ENCODE data around the gene GNAL.

The GNAL gene

GRCh38 chr18:11719050-11719449 is 30.0 kb downstream of the GNAL start:
- Histone ChIP-seq H3K27ac (ENCODE audit: insufficient read depth, low read length, poor library complexity, severe bottlenecking) (no peak overlapping the region), H3K36me3 (ENCODE audit: control insufficient read depth, insufficient read depth, low read length) (no peaks in the 10 kb centered on the region), H3K4me1 (ENCODE audit: control insufficient read depth, insufficient read depth, low read length, poor library complexity, severe bottlenecking) (no peaks in the 10 kb centered on the region), H3K4me3 (ENCODE audit: insufficient read depth, low read depth, low read length, poor library complexity, severe bottlenecking) (no peak overlapping the region), H3K9me3 (ENCODE audit: control insufficient read depth, low read length) (no peaks in the 10 kb centered on the region), H3K27me3 (replicated peaks; ENCODE audit: control insufficient read depth, insufficient read depth, low read length, poor library complexity, severe bottlenecking) (no peaks in the 10 kb centered on the region)
- no peak for DNase-seq

- H3K36me3 ChIP-seq (ENCODE audit: control insufficient read depth, insufficient read depth, low read length) = no peaks in the 10 kb centered on the region
- H3K27me3 ChIP-seq (replicated peaks; ENCODE audit: control insufficient read depth, insufficient read depth, low read length, poor library complexity, severe bottlenecking) = no peaks in the 10 kb centered on the region
- DNase-seq = no peak
- no peaks in the 10 kb centered on the region for H3K9me3 ChIP-seq (ENCODE audit: control insufficient read depth, low read length)
- H3K27ac ChIP-seq (ENCODE audit: insufficient read depth, low read length, poor library complexity, severe bottlenecking) = no peak overlapping the region
- no peaks in the 10 kb centered on the region for H3K4me1 ChIP-seq (ENCODE audit: control insufficient read depth, insufficient read depth, low read length, poor library complexity, severe bottlenecking)
- H3K4me3 ChIP-seq (ENCODE audit: insufficient read depth, low read depth, low read length, poor library complexity, severe bottlenecking) = no peak overlapping the region
These were observed 30.6 kb downstream of the GNAL start for GRCh38 chr18:11719621-11720020.

GRCh38 chr18:11721720-11722119 is 32.7 kb downstream of the GNAL start:
- H3K4me1 ChIP-seq (ENCODE audit: control insufficient read depth, insufficient read depth, low read length, poor library complexity, severe bottlenecking) = no peaks in the 10 kb centered on the region
- no peaks in the 10 kb centered on the region for H3K27me3 ChIP-seq (replicated peaks; ENCODE audit: control insufficient read depth, insufficient read depth, low read length, poor library complexity, severe bottlenecking)
- no peaks in the 10 kb centered on the region for H3K9me3 ChIP-seq (ENCODE audit: control insufficient read depth, low read length)
- no peak overlapping the region for H3K4me3 ChIP-seq (ENCODE audit: insufficient read depth, low read depth, low read length, poor library complexity, severe bottlenecking)
- DNase-seq = no peak
- H3K27ac ChIP-seq (ENCODE audit: insufficient read depth, low read length, poor library complexity, severe bottlenecking) = no peak overlapping the region
- no peaks in the 10 kb centered on the region for H3K36me3 ChIP-seq (ENCODE audit: control insufficient read depth, insufficient read depth, low read length)

- Histone ChIP-seq H3K27ac (ENCODE audit: insufficient read depth, low read length, poor library complexity, severe bottlenecking) (no peak overlapping the region), H3K36me3 (ENCODE audit: control insufficient read depth, insufficient read depth, low read length) (no peaks in the 10 kb centered on the region), H3K9me3 (ENCODE audit: control insufficient read depth, low read length) (no peaks in the 10 kb centered on the region), H3K4me3 (ENCODE audit: insufficient read depth, low read depth, low read length, poor library complexity, severe bottlenecking) (no peak overlapping the region), H3K27me3 (replicated peaks; ENCODE audit: control insufficient read depth, insufficient read depth, low read length, poor library complexity, severe bottlenecking) (no peaks in the 10 kb centered on the region), H3K4me1 (ENCODE audit: control insufficient read depth, insufficient read depth, low read length, poor library complexity, severe bottlenecking) (no peaks in the 10 kb centered on the region)
- no peak for DNase-seq
These were observed 35.7 kb downstream of the GNAL start for GRCh38 chr18:11724781-11725180.

GRCh38 chr18:11726556-11726955 is 37.5 kb downstream of the GNAL start:
- H3K4me3 ChIP-seq (ENCODE audit: insufficient read depth, low read depth, low read length, poor library complexity, severe bottlenecking) = no peak overlapping the region
- no peak for DNase-seq
- H3K9me3 ChIP-seq (ENCODE audit: control insufficient read depth, low read length) = no peaks in the 10 kb centered on the region
- no peaks in the 10 kb centered on the region for H3K27me3 ChIP-seq (replicated peaks; ENCODE audit: control insufficient read depth, insufficient read depth, low read length, poor library complexity, severe bottlenecking)
- no peak overlapping the region for H3K27ac ChIP-seq (ENCODE audit: insufficient read depth, low read length, poor library complexity, severe bottlenecking)
- no peaks in the 10 kb centered on the region for H3K4me1 ChIP-seq (ENCODE audit: control insufficient read depth, insufficient read depth, low read length, poor library complexity, severe bottlenecking)
- H3K36me3 ChIP-seq (ENCODE audit: control insufficient read depth, insufficient read depth, low read length) = no peaks in the 10 kb centered on the region

- H3K9me3 ChIP-seq (ENCODE audit: control insufficient read depth, low read length) = no peaks in the 10 kb centered on the region
- H3K27me3 ChIP-seq (replicated peaks; ENCODE audit: control insufficient read depth, insufficient read depth, low read length, poor library complexity, severe bottlenecking) = no peaks in the 10 kb centered on the region
- no peak for DNase-seq
- H3K4me3 ChIP-seq (ENCODE audit: insufficient read depth, low read depth, low read length, poor library complexity, severe bottlenecking) = no peak overlapping the region
- no peak overlapping the region for H3K27ac ChIP-seq (ENCODE audit: insufficient read depth, low read length, poor library complexity, severe bottlenecking)
- H3K4me1 ChIP-seq (ENCODE audit: control insufficient read depth, insufficient read depth, low read length, poor library complexity, severe bottlenecking) = no peaks in the 10 kb centered on the region
- no peaks in the 10 kb centered on the region for H3K36me3 ChIP-seq (ENCODE audit: control insufficient read depth, insufficient read depth, low read length)
These were observed 39.2 kb downstream of the GNAL start for GRCh38 chr18:11728249-11728648.

GRCh38 chr18:11729556-11729955 is 40.5 kb downstream of the GNAL start:
- no peak for DNase-seq
- H3K4me3 ChIP-seq (ENCODE audit: insufficient read depth, low read depth, low read length, poor library complexity, severe bottlenecking) = no peak overlapping the region
- no peaks in the 10 kb centered on the region for H3K9me3 ChIP-seq (ENCODE audit: control insufficient read depth, low read length)
- no peaks in the 10 kb centered on the region for H3K27me3 ChIP-seq (replicated peaks; ENCODE audit: control insufficient read depth, insufficient read depth, low read length, poor library complexity, severe bottlenecking)
- H3K36me3 ChIP-seq (ENCODE audit: control insufficient read depth, insufficient read depth, low read length) = no peaks in the 10 kb centered on the region
- H3K27ac ChIP-seq (ENCODE audit: insufficient read depth, low read length, poor library complexity, severe bottlenecking) = no peak overlapping the region
- H3K4me1 ChIP-seq (ENCODE audit: control insufficient read depth, insufficient read depth, low read length, poor library complexity, severe bottlenecking) = no peaks in the 10 kb centered on the region

GRCh38 chr18:11733031-11733430 is 44.0 kb downstream of the GNAL start:
- Histone ChIP-seq H3K27me3 (replicated peaks; ENCODE audit: control insufficient read depth, insufficient read depth, low read length, poor library complexity, severe bottlenecking) (no peaks in the 10 kb centered on the region), H3K9me3 (ENCODE audit: control insufficient read depth, low read length) (no peaks in the 10 kb centered on the region), H3K36me3 (ENCODE audit: control insufficient read depth, insufficient read depth, low read length) (no peaks in the 10 kb centered on the region), H3K27ac (ENCODE audit: insufficient read depth, low read length, poor library complexity, severe bottlenecking) (no peak overlapping the region), H3K4me3 (ENCODE audit: insufficient read depth, low read depth, low read length, poor library complexity, severe bottlenecking) (no peak overlapping the region), H3K4me1 (ENCODE audit: control insufficient read depth, insufficient read depth, low read length, poor library complexity, severe bottlenecking) (no peaks in the 10 kb centered on the region)
- peak in 2 of 3 donors; percentile 22 to 36 for DNase-seq

- H3K27ac ChIP-seq (ENCODE audit: insufficient read depth, low read length, poor library complexity, severe bottlenecking) = no peak overlapping the region
- no peak for DNase-seq
- H3K36me3 ChIP-seq (ENCODE audit: control insufficient read depth, insufficient read depth, low read length) = no peaks in the 10 kb centered on the region
- H3K9me3 ChIP-seq (ENCODE audit: control insufficient read depth, low read length) = no peaks in the 10 kb centered on the region
- no peak overlapping the region for H3K4me3 ChIP-seq (ENCODE audit: insufficient read depth, low read depth, low read length, poor library complexity, severe bottlenecking)
- H3K27me3 ChIP-seq (replicated peaks; ENCODE audit: control insufficient read depth, insufficient read depth, low read length, poor library complexity, severe bottlenecking) = no peaks in the 10 kb centered on the region
- H3K4me1 ChIP-seq (ENCODE audit: control insufficient read depth, insufficient read depth, low read length, poor library complexity, severe bottlenecking) = no peaks in the 10 kb centered on the region
These were observed 47.6 kb downstream of the GNAL start for GRCh38 chr18:11736656-11737055.

- Histone ChIP-seq H3K4me3 (ENCODE audit: insufficient read depth, low read depth, low read length, poor library complexity, severe bottlenecking) (no peak overlapping the region), H3K4me1 (ENCODE audit: control insufficient read depth, insufficient read depth, low read length, poor library complexity, severe bottlenecking) (no peaks in the 10 kb centered on the region), H3K27ac (ENCODE audit: insufficient read depth, low read length, poor library complexity, severe bottlenecking) (no peak overlapping the region), H3K27me3 (replicated peaks; ENCODE audit: control insufficient read depth, insufficient read depth, low read length, poor library complexity, severe bottlenecking) (no peaks in the 10 kb centered on the region), H3K36me3 (ENCODE audit: control insufficient read depth, insufficient read depth, low read length) (no peaks in the 10 kb centered on the region), H3K9me3 (ENCODE audit: control insufficient read depth, low read length) (no peaks in the 10 kb centered on the region)
- no peak for DNase-seq
These were observed 50.8 kb downstream of the GNAL start for GRCh38 chr18:11739893-11740292.

- H3K36me3 ChIP-seq (ENCODE audit: control insufficient read depth, insufficient read depth, low read length) = no peaks in the 10 kb centered on the region
- H3K27ac ChIP-seq (ENCODE audit: insufficient read depth, low read length, poor library complexity, severe bottlenecking) = no peak overlapping the region
- H3K4me3 ChIP-seq (ENCODE audit: insufficient read depth, low read depth, low read length, poor library complexity, severe bottlenecking) = no peak overlapping the region
- H3K4me1 ChIP-seq (ENCODE audit: control insufficient read depth, insufficient read depth, low read length, poor library complexity, severe bottlenecking) = no peaks in the 10 kb centered on the region
- no peaks in the 10 kb centered on the region for H3K9me3 ChIP-seq (ENCODE audit: control insufficient read depth, low read length)
- H3K27me3 ChIP-seq (replicated peaks; ENCODE audit: control insufficient read depth, insufficient read depth, low read length, poor library complexity, severe bottlenecking) = no peaks in the 10 kb centered on the region
- no peak for DNase-seq
These were observed 51.4 kb downstream of the GNAL start for GRCh38 chr18:11740461-11740860.

Measured in effector memory CD4-positive, alpha-beta T cell (primary cell).